ENCODE measurements around the gene CCDC61.

Gene CCDC61

GRCh38 chr19:45968626-45969025 lies 26.6 kb upstream of the CCDC61 start:
- peaks cover 3% of the 10 kb centered on the region for H3K4me1 ChIP-seq (ENCODE audit: insufficient read depth, insufficient read length)
- no peaks in the 10 kb centered on the region for H3K9me3 ChIP-seq (ENCODE audit: insufficient read depth, low read length)
- no peaks in the 10 kb centered on the region for H3K36me3 ChIP-seq (ENCODE audit: insufficient read depth, insufficient read length, low read length)
- H3K27me3 ChIP-seq (ENCODE audit: insufficient read depth, insufficient read length) = peaks cover 13% of the 10 kb centered on the region
- no peak overlapping the region for H3K4me3 ChIP-seq (ENCODE audit: insufficient read length, low read depth)
- no peak overlapping the region for H3K9ac ChIP-seq (ENCODE audit: insufficient read length, low read depth)
- no peak for DNase-seq (ENCODE audit: low read depth, low spot score)
- no peak for TF ChIP-seq ZNF274 (IDR thresholded peaks at IDR 0.05; ENCODE audit: low read depth, low read length)
- TF ChIP-seq YY1 (IDR thresholded peaks at IDR 0.05; ENCODE audit: insufficient read depth, insufficient read length) = no peak
- no peak for TF ChIP-seq SUZ12 (IDR thresholded peaks at IDR 0.05; ENCODE audit: extremely low read depth, insufficient read depth, insufficient read length)

GRCh38 chr19:45969676-45970075 lies 25.6 kb upstream of the CCDC61 start:
- Histone ChIP-seq H3K9ac (ENCODE audit: insufficient read length, low read depth) (no peak overlapping the region), H3K36me3 (ENCODE audit: insufficient read depth, insufficient read length, low read length) (no peaks in the 10 kb centered on the region), H3K27me3 (ENCODE audit: insufficient read depth, insufficient read length) (peaks cover 13% of the 10 kb centered on the region), H3K4me3 (ENCODE audit: insufficient read length, low read depth) (no peak overlapping the region), H3K4me1 (ENCODE audit: insufficient read depth, insufficient read length) (peaks cover 3% of the 10 kb centered on the region), H3K9me3 (ENCODE audit: insufficient read depth, low read length) (no peaks in the 10 kb centered on the region)
- no peak for TF ChIP-seq SUZ12 (IDR thresholded peaks at IDR 0.05; ENCODE audit: extremely low read depth, insufficient read depth, insufficient read length)
- no peak for TF ChIP-seq ZNF274 (IDR thresholded peaks at IDR 0.05; ENCODE audit: low read depth, low read length)
- TF ChIP-seq YY1 (IDR thresholded peaks at IDR 0.05; ENCODE audit: insufficient read depth, insufficient read length) = no peak
- no peak for DNase-seq (ENCODE audit: low read depth, low spot score)

- TF ChIP-seq ZNF274 (IDR thresholded peaks at IDR 0.05; ENCODE audit: low read depth, low read length) (no peak), YY1 (IDR thresholded peaks at IDR 0.05; ENCODE audit: insufficient read depth, insufficient read length) (no peak), SUZ12 (IDR thresholded peaks at IDR 0.05; ENCODE audit: extremely low read depth, insufficient read depth, insufficient read length) (no peak)
- Histone ChIP-seq H3K27me3 (ENCODE audit: insufficient read depth, insufficient read length) (peaks cover 13% of the 10 kb centered on the region), H3K4me3 (ENCODE audit: insufficient read length, low read depth) (no peak overlapping the region), H3K36me3 (ENCODE audit: insufficient read depth, insufficient read length, low read length) (no peaks in the 10 kb centered on the region), H3K9ac (ENCODE audit: insufficient read length, low read depth) (no peak overlapping the region), H3K9me3 (ENCODE audit: insufficient read depth, low read length) (no peaks in the 10 kb centered on the region), H3K4me1 (ENCODE audit: insufficient read depth, insufficient read length) (peaks cover 9% of the 10 kb centered on the region)
- no peak for DNase-seq (ENCODE audit: low read depth, low spot score)
These were observed 23.9 kb upstream of the CCDC61 start for GRCh38 chr19:45971260-45971902.

GRCh38 chr19:45972081-45972946 lies 23.0 kb upstream of the CCDC61 start:
- Histone ChIP-seq H3K4me1 (ENCODE audit: insufficient read depth, insufficient read length) (peaks cover 7% of the 10 kb centered on the region), H3K27me3 (ENCODE audit: insufficient read depth, insufficient read length) (peaks cover 13% of the 10 kb centered on the region), H3K9ac (ENCODE audit: insufficient read length, low read depth) (no peak overlapping the region), H3K9me3 (ENCODE audit: insufficient read depth, low read length) (no peaks in the 10 kb centered on the region), H3K36me3 (ENCODE audit: insufficient read depth, insufficient read length, low read length) (no peaks in the 10 kb centered on the region), H3K4me3 (ENCODE audit: insufficient read length, low read depth) (no peak overlapping the region)
- TF ChIP-seq YY1 (IDR thresholded peaks at IDR 0.05; ENCODE audit: insufficient read depth, insufficient read length) (no peak), ZNF274 (IDR thresholded peaks at IDR 0.05; ENCODE audit: low read depth, low read length) (no peak), SUZ12 (IDR thresholded peaks at IDR 0.05; ENCODE audit: extremely low read depth, insufficient read depth, insufficient read length) (no peak)
- no peak for DNase-seq (ENCODE audit: low read depth, low spot score)

- H3K4me3 ChIP-seq (ENCODE audit: insufficient read length, low read depth) = no peak overlapping the region
- no peak overlapping the region for H3K9ac ChIP-seq (ENCODE audit: insufficient read length, low read depth)
- peaks cover 13% of the 10 kb centered on the region for H3K27me3 ChIP-seq (ENCODE audit: insufficient read depth, insufficient read length)
These were observed 22.2 kb upstream of the CCDC61 start for GRCh38 chr19:45972947-45973540.

GRCh38 chr19:45973553-45974338 lies 21.5 kb upstream of the CCDC61 start, which contains the start of gene NOVA2:
Gene NOVA2, minus strand, starts transcription at chr19:45973865. Its CDS starts 514 bp downstream, at chr19:45973351.
- Histone ChIP-seq H3K9ac (ENCODE audit: insufficient read length, low read depth) (no peak within 1 kb of the TSS), H3K27me3 (ENCODE audit: insufficient read depth, insufficient read length) (peaks cover 13% of the 10 kb centered on the region), H3K9me3 (ENCODE audit: insufficient read depth, low read length) (no peaks in the 10 kb centered on the region), H3K36me3 (ENCODE audit: insufficient read depth, insufficient read length, low read length) (no peaks in the 10 kb centered on the region), H3K4me1 (ENCODE audit: insufficient read depth, insufficient read length) (peaks cover 7% of the 10 kb centered on the region), H3K4me3 (ENCODE audit: insufficient read length, low read depth) (peak within 1 kb of the TSS; percentile 46)
- no peak for TF ChIP-seq SUZ12 (IDR thresholded peaks at IDR 0.05; ENCODE audit: extremely low read depth, insufficient read depth, insufficient read length)
- TF ChIP-seq YY1 (IDR thresholded peaks at IDR 0.05; ENCODE audit: insufficient read depth, insufficient read length) = no peak
- TF ChIP-seq ZNF274 (IDR thresholded peaks at IDR 0.05; ENCODE audit: low read depth, low read length) = no peak
- DNase-seq (ENCODE audit: low read depth, low spot score) = peak; percentile 71

More at GRCh38 chr19:45972947-45973540, 22.2 kb upstream of the CCDC61 start:
- DNase-seq (ENCODE audit: low read depth, low spot score) = no peak
- Histone ChIP-seq H3K4me1 (ENCODE audit: insufficient read depth, insufficient read length) (peaks cover 7% of the 10 kb centered on the region), H3K36me3 (ENCODE audit: insufficient read depth, insufficient read length, low read length) (no peaks in the 10 kb centered on the region), H3K9me3 (ENCODE audit: insufficient read depth, low read length) (no peaks in the 10 kb centered on the region)
- TF ChIP-seq YY1 (IDR thresholded peaks at IDR 0.05; ENCODE audit: insufficient read depth, insufficient read length) (no peak), SUZ12 (IDR thresholded peaks at IDR 0.05; ENCODE audit: extremely low read depth, insufficient read depth, insufficient read length) (no peak), ZNF274 (IDR thresholded peaks at IDR 0.05; ENCODE audit: low read depth, low read length) (no peak)
